Measurements from ENCODE around the gene WNT8A. TPM values are rescaled to one million over a fixed set of nuclear protein-coding genes. Genes with fewer than 3 reads are reported as not detected.

The WNT8A gene
- total RNA-seq, 1 donor from 2014 or later, result not detected

GRCh38 chr5:138111937-138112336, 28.1 kb downstream of the WNT8A start:
- no peak for DNase-seq (ENCODE audit: low spot score in 2 of 2)
- intact Hi-C loops (cut with DNase I), result no loop called here
- no peak overlapping the region for H3K4me3 ChIP-seq
- no peak for TF ChIP-seq CTCF (IDR thresholded peaks at IDR 0.05)
- H3K36me3 ChIP-seq, result no peaks in the 10 kb centered on the region
- no peaks in the 10 kb centered on the region for H3K27me3 ChIP-seq
- no peaks in the 10 kb centered on the region for H3K4me1 ChIP-seq
- no peaks in the 10 kb centered on the region for H3K9me3 ChIP-seq
- H3K27ac ChIP-seq, result no peak overlapping the region

GRCh38 chr5:138115254-138115653, 31.4 kb downstream of the WNT8A start:
- H3K4me1 ChIP-seq, result no peaks in the 10 kb centered on the region
- no peak for DNase-seq (ENCODE audit: low spot score in 2 of 2)
- TF ChIP-seq CTCF (IDR thresholded peaks at IDR 0.05), result no peak
- intact Hi-C loops (cut with DNase I), result no loop called here
- no peak overlapping the region for H3K4me3 ChIP-seq
- H3K36me3 ChIP-seq, result no peaks in the 10 kb centered on the region
- H3K9me3 ChIP-seq, result no peaks in the 10 kb centered on the region
- no peak overlapping the region for H3K27ac ChIP-seq
- no peaks in the 10 kb centered on the region for H3K27me3 ChIP-seq

- no peaks in the 10 kb centered on the region for H3K27me3 ChIP-seq
- no peaks in the 10 kb centered on the region for H3K4me1 ChIP-seq
- H3K9me3 ChIP-seq, result no peaks in the 10 kb centered on the region
- intact Hi-C loops (cut with DNase I), result no loop called here
- no peak for DNase-seq (ENCODE audit: low spot score in 2 of 2)
- no peak overlapping the region for H3K27ac ChIP-seq
- TF ChIP-seq CTCF (IDR thresholded peaks at IDR 0.05), result no peak
- no peak overlapping the region for H3K4me3 ChIP-seq
- no peaks in the 10 kb centered on the region for H3K36me3 ChIP-seq
Measured at GRCh38 chr5:138128334-138128733, 44.5 kb downstream of the WNT8A start.

- intact Hi-C loops (cut with DNase I), result no loop called here
- Histone ChIP-seq H3K4me1 (no peaks in the 10 kb centered on the region), H3K4me3 (no peak overlapping the region), H3K27me3 (no peaks in the 10 kb centered on the region), H3K27ac (no peak overlapping the region), H3K9me3 (no peaks in the 10 kb centered on the region), H3K36me3 (no peaks in the 10 kb centered on the region)
- no peak for TF ChIP-seq CTCF (IDR thresholded peaks at IDR 0.05)
- DNase-seq (ENCODE audit: low spot score in 2 of 2), result no peak
Measured at GRCh38 chr5:138129347-138129746, 45.5 kb downstream of the WNT8A start.

GRCh38 chr5:138132543-138132942, 48.7 kb downstream of the WNT8A start:
- H3K9me3 ChIP-seq, result no peaks in the 10 kb centered on the region
- no peaks in the 10 kb centered on the region for H3K36me3 ChIP-seq
- H3K4me3 ChIP-seq, result no peak overlapping the region
- TF ChIP-seq CTCF (IDR thresholded peaks at IDR 0.05), result no peak
- intact Hi-C loops (cut with DNase I), result loop anchor here (2.0 to 10.0 kb wide), 2 partner anchors 356 to 508 kb away; no protein-coding TSS in a partner anchor
- H3K27me3 ChIP-seq, result no peaks in the 10 kb centered on the region
- no peak overlapping the region for H3K27ac ChIP-seq
- no peak for DNase-seq (ENCODE audit: low spot score in 2 of 2)
- H3K4me1 ChIP-seq, result no peaks in the 10 kb centered on the region
